GM18951 (cell line): ENCODE data around the gene CSDE1.

Experiments used
- POLR2A ChIP-seq: IDR thresholded peaks from 4 replicates; pipeline ENCODE4 v1.6.1; 2011; ENCODE audit warnings: mild to moderate bottlenecking; ENCODE audit not compliant: insufficient read length, insufficient read depth; ENCODE audit errors: extremely low read depth
- in situ Hi-C: fragments of 300-500 bp; cut with MboI; formaldehyde crosslinking; loops from one replicate; pipeline ENCODE4 v1.12.0; 2022; ENCODE audit warnings: low sequenced_read_pairs, mixed read lengths, inconsistent platforms; ENCODE audit not compliant: unreplicated experiment

The CSDE1 gene

GRCh38 chr1:114671939-114672275, 85.9 kb downstream of the CSDE1 start:
- no peak for TF ChIP-seq POLR2A
- in situ Hi-C loops, result no loop called here

GRCh38 chr1:114671011-114671938, 86.5 kb downstream of the CSDE1 start:
- TF ChIP-seq POLR2A, result no peak
- in situ Hi-C loops, result no loop called here

- TF ChIP-seq POLR2A, result no peak
- in situ Hi-C loops, result no loop called here
These were observed 87.4 kb downstream of the CSDE1 start for GRCh38 chr1:114670083-114671010.

GRCh38 chr1:114669562-114670082, 88.2 kb downstream of the CSDE1 start, which contains the start of gene DENND2C:
TSS of gene DENND2C (minus strand) at chr1:114670049. CDS start at chr1:114625984, 44,065 bp downstream.
- in situ Hi-C loops, result no loop called here
- peak; percentile 16 for TF ChIP-seq POLR2A

- in situ Hi-C loops, result no loop called here
- no peak for TF ChIP-seq POLR2A
These were observed 88.8 kb downstream of the CSDE1 start for GRCh38 chr1:114668784-114669561.

- no peak for TF ChIP-seq POLR2A
- in situ Hi-C loops, result no loop called here
These were observed 89.4 kb downstream of the CSDE1 start for GRCh38 chr1:114668373-114668772.

GRCh38 chr1:114666954-114667353, 90.8 kb downstream of the CSDE1 start:
- no peak for TF ChIP-seq POLR2A
- in situ Hi-C loops, result no loop called here
